IMR-90 (cell line): ENCODE results near the gene GALNT4. TPM values are rescaled to one million over a fixed set of nuclear protein-coding genes. Genes with fewer than 3 reads are reported as not detected.

Source experiments
- ATAC-seq: fragments of 200-7000 bp; cut with Tn5 transposase; 2 replicates; pipeline ENCODE4 v1.9.1; 2020; ENCODE audit warnings: low read depth, mild to moderate bottlenecking, moderate library complexity
- BruUV-seq: library from RNA; stranded (reverse); fragments of 400-500 nt; replicated peaks from 2 replicates; lab custom pipeline; 2021; lab: Mats Ljungman, UMichigan
- CTCF ChIA-PET: fragments of 300-600 bp; formaldehyde crosslinking; extraction: SDS; loops from one replicate; lab custom pipeline; 2021; ENCODE audit warnings: antibody characterized with exemption; lab: Yijun Ruan, JAX
- POLR2A ChIA-PET: fragments of 300-600 bp; sonication (Branson Sonifier 250); formaldehyde crosslinking; loops from one replicate; lab custom pipeline; 2022; ENCODE audit warnings: antibody characterized with exemption; ENCODE audit not compliant: unreplicated experiment; lab: Charles Lee
- DNase-seq: peaks from one replicate; pipeline ENCODE4 v3.0.0; 2013
- H2AFZ ChIP-seq: replicated peaks from 2 replicates; pipeline ENCODE3; 2013; ENCODE audit warnings: low read length, mild to moderate bottlenecking; ENCODE audit not compliant: poor library complexity
- H2AK5ac ChIP-seq: 2 replicates; pipeline ENCODE4 v1.6.1; 2013; ENCODE audit warnings: low read depth, low read length, inconsistent platforms
- H2AK9ac ChIP-seq: replicated peaks from 2 replicates; pipeline ENCODE3; 2013; ENCODE audit warnings: mild to moderate bottlenecking, low read depth, low read length, moderate library complexity; ENCODE audit not compliant: poor library complexity
- H2BK120ac ChIP-seq: 2 replicates; pipeline ENCODE4 v1.6.1; 2013; ENCODE audit warnings: low read depth, low read length, inconsistent platforms
- H2BK15ac ChIP-seq: 3 replicates; pipeline ENCODE4 v1.6.1; 2013; ENCODE audit warnings: low read depth, low read length, inconsistent platforms
- H2BK20ac ChIP-seq: 2 replicates; pipeline ENCODE4 v1.6.1; 2013; ENCODE audit warnings: low read depth, mild to moderate bottlenecking, inconsistent platforms, low read length, moderate library complexity
- H2BK5ac ChIP-seq: 2 replicates; pipeline ENCODE4 v1.6.1; 2013; ENCODE audit warnings: mild to moderate bottlenecking, low read depth, low read length, inconsistent platforms; ENCODE audit not compliant: poor library complexity, severe bottlenecking
- H3K14ac ChIP-seq: replicated peaks from 2 replicates; pipeline ENCODE4 v1.6.1; 2013; ENCODE audit warnings: low read depth, low read length, inconsistent platforms
- H3K18ac ChIP-seq: 2 replicates; pipeline ENCODE4 v1.6.1; 2013; ENCODE audit warnings: low read depth, low read length, control low read depth
- H3K23ac ChIP-seq: 2 replicates; pipeline ENCODE4 v1.6.1; 2013; ENCODE audit warnings: low read depth, low read length, inconsistent platforms
- H3K27ac ChIP-seq: 2 replicates; pipeline ENCODE4 v1.5.1; 2013; ENCODE audit warnings: mild to moderate bottlenecking, control low read depth, low read length; ENCODE audit not compliant: insufficient read depth
- H3K27me3 ChIP-seq: 2 replicates; pipeline ENCODE4 v1.6.1; 2013; ENCODE audit warnings: low read length; ENCODE audit not compliant: control insufficient read depth, insufficient read depth
- H3K36me3 ChIP-seq: 2 replicates; pipeline ENCODE4 v1.6.1; 2013; ENCODE audit warnings: low read length, mixed read lengths; ENCODE audit not compliant: control insufficient read depth, insufficient read depth
- H3K4ac ChIP-seq: 2 replicates; pipeline ENCODE4 v1.6.1; 2013; ENCODE audit warnings: low read depth, low read length, inconsistent platforms
- H3K4me1 ChIP-seq: 2 replicates; pipeline ENCODE4 v1.6.1; 2013; ENCODE audit warnings: low read length, mixed read lengths; ENCODE audit not compliant: control insufficient read depth, insufficient read depth
- H3K4me2 ChIP-seq: 2 replicates; pipeline ENCODE4 v1.6.1; 2013; ENCODE audit warnings: low read depth, mild to moderate bottlenecking, control low read depth, low read length, moderate library complexity
- H3K4me3 ChIP-seq: 2 replicates; pipeline ENCODE4 v1.5.1; 2013; ENCODE audit warnings: low read depth, mild to moderate bottlenecking, control low read depth, low read length, moderate library complexity; ENCODE audit not compliant: insufficient read depth
- H3K56ac ChIP-seq: 2 replicates; pipeline ENCODE4 v1.6.1; 2013; ENCODE audit warnings: low read length, inconsistent platforms; ENCODE audit not compliant: insufficient read depth; ENCODE audit errors: extremely low read depth
- H3K79me1 ChIP-seq, 2 experiments: 2 replicates each; pipeline ENCODE4 v1.6.1; 2013; ENCODE audit warnings: low read length in 2 of 2, inconsistent platforms in 1 of 2, low read depth in 1 of 2
- H3K9ac ChIP-seq: 2 replicates; pipeline ENCODE4 v1.6.1; 2013; ENCODE audit warnings: low read depth, low read length, control low read depth
- H3K9me1 ChIP-seq: 2 replicates; pipeline ENCODE4 v1.6.1; 2013; ENCODE audit warnings: low read length, inconsistent platforms; ENCODE audit not compliant: insufficient read depth
- H3K9me3 ChIP-seq: 2 replicates; pipeline ENCODE4 v1.6.1; 2013; ENCODE audit warnings: low read length; ENCODE audit not compliant: control insufficient read depth, insufficient read depth
- H4K20me1 ChIP-seq: 2 replicates; pipeline ENCODE4 v1.6.1; 2013; ENCODE audit warnings: low read length, inconsistent platforms; ENCODE audit not compliant: insufficient read depth
- H4K5ac ChIP-seq: 2 replicates; pipeline ENCODE4 v1.6.1; 2013; ENCODE audit warnings: mild to moderate bottlenecking, low read depth, low read length, control low read depth
- H4K8ac ChIP-seq, 2 experiments: 2 replicates each; pipeline ENCODE4 v1.6.1; 2013; ENCODE audit warnings: low read depth in 2 of 2, low read length in 2 of 2, control low read depth in 1 of 2, inconsistent platforms in 1 of 2
- H4K91ac ChIP-seq: 2 replicates; pipeline ENCODE4 v1.6.1; 2013; ENCODE audit warnings: low read depth, low read length, inconsistent platforms; ENCODE audit not compliant: insufficient read depth
- BHLHE40 ChIP-seq: fragments of 150-350 bp; IDR thresholded peaks from 2 replicates; pipeline ENCODE4 v1.6.1; 2016; ENCODE audit warnings: mild to moderate bottlenecking, low read depth, low read length
- CHD1 ChIP-seq: IDR thresholded peaks from 2 replicates; pipeline ENCODE4 v1.6.1; 2012; ENCODE audit warnings: low read depth, low read length, improper control_type of control experiment
- ELK1 ChIP-seq: fragments of 150-350 bp; IDR thresholded peaks from 2 replicates; pipeline ENCODE4 v1.6.1; 2016; ENCODE audit warnings: low read depth, mild to moderate bottlenecking, low read length, moderate library complexity, borderline replicate concordance
- FOS ChIP-seq: fragments of 150-350 bp; IDR thresholded peaks from 2 replicates; pipeline ENCODE4 v1.6.1; 2016; ENCODE audit warnings: low read depth, low read length
- MAFK ChIP-seq: IDR thresholded peaks from 2 replicates; pipeline ENCODE4 v1.6.1; 2012; ENCODE audit warnings: low read depth, low read length, improper control_type of control experiment
- MAZ ChIP-seq: IDR thresholded peaks from 2 replicates; pipeline ENCODE4 v1.6.1; 2012; ENCODE audit warnings: low read depth, mild to moderate bottlenecking, low read length, improper control_type of control experiment, moderate library complexity, borderline replicate concordance
- MXI1 ChIP-seq: IDR thresholded peaks from 2 replicates; pipeline ENCODE4 v1.6.1; 2012; ENCODE audit warnings: low read depth, mild to moderate bottlenecking, low read length, moderate library complexity, borderline replicate concordance
- NFE2L2 ChIP-seq: fragments of 150-350 bp; IDR thresholded peaks from 2 replicates; pipeline ENCODE4 v1.6.1; 2016; ENCODE audit warnings: low read depth, mild to moderate bottlenecking, low read length
- POLR2A ChIP-seq: IDR thresholded peaks from 2 replicates; pipeline ENCODE4 v1.6.1; 2012; ENCODE audit warnings: mild to moderate bottlenecking, low read depth, low read length
- RAD21 ChIP-seq: IDR thresholded peaks from 2 replicates; pipeline ENCODE4 v1.6.1; 2012; ENCODE audit warnings: low read length, improper control_type of control experiment
- RCOR1 ChIP-seq: IDR thresholded peaks from 2 replicates; pipeline ENCODE4 v1.6.1; 2012; ENCODE audit warnings: mild to moderate bottlenecking, low read length, improper control_type of control experiment; ENCODE audit not compliant: insufficient replicate concordance
- RFX5 ChIP-seq: IDR thresholded peaks from 2 replicates; pipeline ENCODE4 v1.8.0; 2012; ENCODE audit warnings: low read depth, mild to moderate bottlenecking, low read length, moderate library complexity
- USF2 ChIP-seq: fragments of 150-350 bp; IDR thresholded peaks from 2 replicates; pipeline ENCODE4 v1.6.1; 2017; ENCODE audit warnings: mild to moderate bottlenecking, antibody characterized with exemption, low read length, low read depth
- WGBS, 2 experiments: methylation state at CpG; one replicate each; pipeline versions ENCODE4 v1.1.5 to v1.1.7; 2013; ENCODE audit warnings: missing lambda C conversion rate in 2 of 2; ENCODE audit not compliant: insufficient read length in 1 of 2; ENCODE audit errors: extremely low coverage in 2 of 2; 5-methylcytosine and 5-hydroxymethylcytosine counted together
- dilution Hi-C: fragments of 300-500 bp; cut with HindIII; formaldehyde crosslinking; loops from one replicate; pipeline ENCODE4 v1.14.3; 2018; ENCODE audit warnings: low sequenced_read_pairs; ENCODE audit not compliant: unreplicated experiment
- in situ Hi-C: fragments of 300-500 bp; cut with MboI; formaldehyde crosslinking; loops from 3 replicates; pipeline ENCODE4 v1.14.3; 2019; ENCODE audit warnings: low sequenced_read_pairs, inconsistent platforms, mixed read lengths
- intact Hi-C: fragments of 100-400 bp; cut with micrococcal nuclease; formaldehyde crosslinking; loops from 2 replicates; pipeline ENCODE4 v1.10.0; 2022
- polyA plus RNA-seq, 3 experiments: library from polyadenylated mRNA; depleted of rRNA; stranded (reverse); fragments of >200 nt; gene quantifications; 2 replicates each; pipeline ENCODE4 v1.2.3, GENCODE V29; 2012; ENCODE audit warnings: low replicate concordance in 1 of 3
- total RNA-seq: library from RNA; depleted of rRNA; stranded (reverse); fragments of >200 nt; gene quantifications from 2 replicates; pipeline ENCODE4 v1.2.3, GENCODE V29; 2012

The GALNT4 gene
- total and polyA plus RNA-seq, 2 of the 4 experiments (the other 2 are of a cell fraction) = 2.6 to 9.0 TPM

- H3K4me3 ChIP-seq = no peak overlapping the region
- ATAC-seq (no peak), DNase-seq (no peak)
- H3K27me3 ChIP-seq = no peaks in the 10 kb centered on the region
- no peak overlapping the region for H2BK5ac ChIP-seq
- H2AK5ac ChIP-seq = no peak overlapping the region
- no peaks in the 10 kb centered on the region for H3K4me1 ChIP-seq
- H4K20me1 ChIP-seq = no peaks in the 10 kb centered on the region
- H3K9me3 ChIP-seq = no peaks in the 10 kb centered on the region
- H3K36me3 ChIP-seq = no peaks in the 10 kb centered on the region
- CTCF ChIA-PET = no interaction called here
- no peak overlapping the region for H3K23ac ChIP-seq
- H3K4me2 ChIP-seq = no peak overlapping the region
- no peak overlapping the region for H3K14ac ChIP-seq
- H3K56ac ChIP-seq = no peak overlapping the region
- intact Hi-C loops (loop anchor here (10.0 kb wide), 1 partner anchor 1358 kb away; no protein-coding TSS in a partner anchor), in situ Hi-C loops (loop anchor here (10.0 kb wide), 2 partner anchors 158 to 1388 kb away; partner anchors contain the start of gene ATP2B1), dilution Hi-C loops (no loop called here)
- H2AFZ ChIP-seq = no peak overlapping the region
- no peak overlapping the region for H3K4ac ChIP-seq
- no peak overlapping the region for H2BK15ac ChIP-seq
- no peak overlapping the region for H2AK9ac ChIP-seq
- no peak overlapping the region for H3K9ac ChIP-seq
- no TSS peak for BruUV-seq
- H2BK120ac ChIP-seq = no peak overlapping the region
- H4K5ac ChIP-seq = no peak overlapping the region
- no peaks in the 10 kb centered on the region for H3K9me1 ChIP-seq
- H4K91ac ChIP-seq = no peak overlapping the region
- no peak for TF ChIP-seq POLR2A
- no peak for TF ChIP-seq MXI1
- no peak for TF ChIP-seq NFE2L2
- no peak for TF ChIP-seq RCOR1
- TF ChIP-seq MAZ = no peak
- no peak for TF ChIP-seq RAD21
- no peak for TF ChIP-seq FOS
- no peak for TF ChIP-seq USF2
- no peak for TF ChIP-seq ELK1
- no peak for TF ChIP-seq CHD1
- TF ChIP-seq BHLHE40 = no peak
- no peak for TF ChIP-seq MAFK
- no peak for TF ChIP-seq RFX5
- H3K79me1 ChIP-seq = no peaks in the 10 kb centered on the region
- POLR2A ChIA-PET = no interaction called here
- no peak overlapping the region for H3K18ac ChIP-seq
- H4K8ac ChIP-seq = no peak overlapping the region
- H3K27ac ChIP-seq = no peak overlapping the region
- no CpG with 5 or more reads among the region's 4 CpGs for WGBS, 2 experiments
- no peak overlapping the region for H2BK20ac ChIP-seq
Measured at GRCh38 chr12:89547101-89547500, 22.5 kb upstream of the GALNT4 start.
